ENCODE data around the gene SERBP1. TPM values are rescaled to one million over a fixed set of nuclear protein-coding genes. Genes with fewer than 3 reads are reported as not detected.

The SERBP1 gene
- total RNA-seq, 2 donors from 2014 or later = 288 to 386 TPM

DNA sequence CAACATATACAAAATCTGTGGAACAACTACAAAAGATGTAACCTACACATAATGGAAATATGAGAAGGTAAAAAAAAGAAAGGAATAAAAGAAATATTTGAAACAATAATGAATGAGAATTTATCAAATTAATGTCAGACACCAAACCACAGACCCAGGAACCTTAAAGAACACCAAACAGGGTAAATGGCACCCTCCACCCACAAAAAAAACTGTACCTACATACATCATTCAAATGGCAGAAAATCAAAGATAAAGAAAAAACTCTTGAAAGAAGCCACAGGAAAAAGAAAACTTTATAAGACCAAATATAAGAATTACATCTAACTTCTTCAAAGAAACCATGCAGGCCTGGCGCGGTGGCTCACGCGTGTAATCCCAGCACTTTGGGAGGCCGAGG is 68.6 kb downstream of the SERBP1 start:
- Mint-ChIP-seq H3K36me3 (ENCODE audit: insufficient read depth in 2 of 2) (peaks cover 7 to 54% of the 10 kb centered on the region in 2 donors), H3K27me3 (ENCODE audit: low read depth) (no peaks in the 10 kb centered on the region)

DNA sequence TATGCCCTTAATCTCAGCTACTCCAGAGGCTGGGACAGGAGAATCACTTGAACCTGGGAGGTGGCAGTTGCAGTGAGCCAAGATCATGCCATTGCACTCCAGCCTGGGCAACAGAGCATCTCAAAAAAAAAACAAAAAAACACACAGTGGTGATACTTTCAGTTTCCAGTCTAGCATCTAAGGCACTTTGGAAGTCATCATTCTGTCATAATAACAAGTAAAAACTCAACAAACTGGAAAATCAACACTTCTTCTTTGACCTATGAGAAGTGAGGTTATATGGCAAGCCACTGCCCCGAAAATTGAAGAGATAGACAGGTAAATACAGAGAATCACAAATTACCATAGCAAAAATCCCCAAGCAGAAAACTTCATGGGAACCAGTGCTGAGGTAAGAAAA is 70.6 kb downstream of the SERBP1 start:
- peaks cover 11 to 48% of the 10 kb centered on the region in 2 donors for H3K36me3 Mint-ChIP-seq (ENCODE audit: insufficient read depth in 2 of 2)
- H3K27me3 Mint-ChIP-seq (ENCODE audit: low read depth) = no peaks in the 10 kb centered on the region
- H3K27ac Mint-ChIP-seq = peak overlapping the region; percentile 13
- no peak for DNase-seq
- peak in 1 of 2 donors; percentile 6 for ATAC-seq (replicated peaks in 1 of 2)
- H3K9me3 Mint-ChIP-seq = no peaks in the 10 kb centered on the region
- H3K4me3 Mint-ChIP-seq = no peak overlapping the region
- peaks cover 55% of the 10 kb centered on the region for H3K4me1 Mint-ChIP-seq (ENCODE audit: low read depth)

More for the DNA sequence above, 68.6 kb downstream of the SERBP1 start:
- Mint-ChIP-seq H3K9me3 (no peaks in the 10 kb centered on the region), H3K4me1 (ENCODE audit: low read depth) (peaks cover 49% of the 10 kb centered on the region), H3K27ac (peak overlapping the region; percentile 7), H3K4me3 (no peak overlapping the region)
- ATAC-seq (replicated peaks in 1 of 2) (no peak), DNase-seq (no peak)

Other genes starting within 250 kb of the SERBP1 start
- 100 to 1,000 TPM; 128 to 136 TPM for gene IL12RB2, start 122.5 kb downstream of the SERBP1 start, total RNA-seq